Endothelial cell of umbilical vein (primary cell): ENCODE results near the gene SLC27A4.

Experiments
- CTCF ChIP-seq, 2 donors: IDR thresholded peaks; 1 replicate in 1 of 2; 2 replicates in 1 of 2; pipeline ENCODE4 v1.5.1; 2011; ENCODE audit warnings: low read length in 2 of 2, mild to moderate bottlenecking in 2 of 2, moderate library complexity in 2 of 2, control low read depth in 1 of 2, inconsistent platforms in 1 of 2, low read depth in 1 of 2; ENCODE audit not compliant: insufficient read depth in 1 of 2; ENCODE audit errors: extremely low read depth in 1 of 2
- EZH2 ChIP-seq: IDR thresholded peaks from 2 replicates; pipeline ENCODE4 v1.6.1; 2012; ENCODE audit warnings: borderline replicate concordance, low read depth, mild to moderate bottlenecking, moderate library complexity, low read length, inconsistent platforms; ENCODE audit not compliant: severe bottlenecking
- FOS ChIP-seq: IDR thresholded peaks from 2 replicates; pipeline ENCODE4 v1.6.1; 2011; ENCODE audit warnings: mild to moderate bottlenecking, low read length, moderate library complexity, borderline replicate concordance; ENCODE audit not compliant: insufficient read depth
- GATA2 ChIP-seq: IDR thresholded peaks from 2 replicates; pipeline ENCODE4 v1.7.0; 2011; ENCODE audit warnings: low read depth, mild to moderate bottlenecking, moderate library complexity, mixed read lengths, low read length; ENCODE audit not compliant: insufficient read length, insufficient read depth
- MAX ChIP-seq: IDR thresholded peaks from 2 replicates; pipeline ENCODE4 v1.6.1; 2011; ENCODE audit not compliant: insufficient read depth, insufficient read length
- POLR2A ChIP-seq: IDR thresholded peaks from 2 replicates; pipeline ENCODE4 v1.6.1; 2012; ENCODE audit warnings: low read depth, mild to moderate bottlenecking, control low read depth, low read length
- POLR2AphosphoS5 ChIP-seq: IDR thresholded peaks from 2 replicates; pipeline ENCODE4 v1.6.1; 2012; ENCODE audit warnings: low read depth, mild to moderate bottlenecking, control low read depth, low read length, moderate library complexity; ENCODE audit not compliant: insufficient read depth

GRCh38 chr9:128341435-128341849 is 1.1 kb downstream of the SLC27A4 start:
- TF ChIP-seq CTCF (IDR thresholded peaks at IDR 0.05; ENCODE audit: extremely low read depth in 1 of 2, insufficient read depth in 1 of 2, low read depth in 1 of 2, low read length in 2 of 2) (peak; percentile 56 to 68), EZH2 (no peak), FOS (no peak), POLR2A (no peak), MAX (no peak), GATA2 (no peak), POLR2AphosphoS5 (no peak)
